Measurements from ENCODE around the gene XRCC3.

- TF ChIP-seq ELK4 (IDR thresholded peaks at IDR 0.05; ENCODE audit: borderline replicate concordance, low read depth, low read length) (no peak), ZNF202 (tag by site-specific recombination; IDR thresholded peaks at IDR 0.05; ENCODE audit: borderline replicate concordance) (no peak), ZFP41 (tag by site-specific recombination; IDR thresholded peaks at IDR 0.05; ENCODE audit: borderline replicate concordance) (no peak)
Observed at GRCh38 chr14:103739793-103740501, 24.7 kb upstream of the XRCC3 start.

Measured in HEK293 (cell line).